ENCODE data around the gene MDC1. TPM values are rescaled to one million over a fixed set of nuclear protein-coding genes. Genes with fewer than 3 reads are reported as not detected.
"Not testable (repeated sequence)": the region's sequence is repeated elsewhere in the genome, so short reads cannot be mapped to it uniquely, and the experiment has no call there.

MDC1 gene
- total RNA-seq, 1 donor from 2014 or later = 13.1 TPM

DNA sequence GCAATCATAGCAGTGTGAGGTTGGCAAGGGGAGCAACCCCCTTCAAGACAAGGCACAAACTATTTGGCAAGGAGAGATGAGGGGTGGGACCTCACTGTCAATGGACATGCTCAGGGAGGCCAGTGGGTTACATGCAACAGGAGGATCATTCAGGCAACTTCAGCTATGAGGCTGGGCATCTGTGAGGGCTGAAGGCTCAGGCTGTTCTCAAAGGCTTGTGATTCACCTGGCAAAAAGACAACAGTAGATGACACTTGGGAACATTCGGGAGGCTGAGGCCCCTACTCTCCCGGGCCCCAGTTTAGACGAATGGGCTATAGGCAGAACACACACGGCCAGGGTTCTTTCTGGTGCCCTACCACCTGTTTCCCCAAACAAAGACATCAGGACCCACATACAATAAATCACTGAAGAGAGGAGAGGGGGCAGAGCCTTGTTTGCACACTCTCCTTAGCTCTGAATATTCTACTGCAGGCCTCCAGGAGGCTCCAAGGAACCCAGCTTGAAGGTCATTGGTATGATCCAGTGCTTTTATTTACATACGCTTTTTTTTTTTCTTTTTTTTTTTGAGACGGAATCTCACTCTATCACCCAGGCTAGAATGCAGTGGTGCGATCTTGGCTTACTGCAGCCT is 11.0 kb upstream of the MDC1 start:
- ATAC-seq (no peak), DNase-seq (ENCODE audit: missing footprints) (no peak)
- intact Hi-C loops (cut with DNase I) = loop anchor here (10.0 kb wide), 1 partner anchor 243 kb away; the partner anchor contains the start of gene HLA-E

DNA sequence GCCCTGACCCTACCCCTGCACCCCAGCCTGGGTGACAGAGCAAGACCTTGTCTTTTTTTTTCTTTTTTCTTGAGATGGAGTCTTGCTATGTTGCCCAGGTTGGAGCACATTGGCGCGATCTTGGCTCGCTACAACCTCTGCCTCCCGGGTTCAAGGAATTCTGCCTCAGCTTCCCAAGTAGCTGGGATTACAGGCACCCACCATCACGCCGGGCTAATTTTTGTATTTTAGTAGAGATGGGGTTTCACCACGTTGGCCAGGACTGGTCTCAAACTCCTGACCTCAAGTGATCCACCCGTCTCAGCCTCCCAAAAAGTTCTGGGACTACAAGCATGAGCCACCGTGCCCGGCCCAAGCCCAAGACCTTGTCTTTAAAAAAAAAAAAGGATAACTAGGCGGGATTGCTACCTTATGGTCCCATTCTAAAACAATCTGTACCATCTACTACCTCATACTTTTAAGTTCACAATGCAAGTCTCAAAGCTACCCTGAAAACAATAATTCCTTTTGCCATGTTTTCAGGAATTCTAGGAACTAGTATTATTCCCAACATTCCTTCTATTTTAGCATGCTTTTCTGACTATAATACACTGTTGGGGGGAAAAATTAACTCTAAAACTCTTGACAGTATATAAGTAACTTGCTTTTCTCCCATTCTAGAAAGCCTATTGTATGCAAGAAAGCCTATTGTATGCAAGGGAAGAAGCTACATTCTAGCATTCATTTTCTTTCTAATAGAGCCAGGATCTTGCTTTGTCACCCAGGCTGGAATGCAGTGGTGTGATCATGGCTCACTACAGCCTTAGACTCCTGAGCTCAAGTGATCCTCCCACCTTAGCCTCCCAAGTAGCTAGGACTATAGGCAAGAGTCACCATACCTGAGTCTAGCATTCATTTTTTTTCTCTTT is 9.7 kb upstream of the MDC1 start:
- intact Hi-C loops (cut with DNase I) = loop anchor here (10.0 kb wide), 1 partner anchor 242 kb away; the partner anchor contains the start of gene HLA-E
- DNase-seq (ENCODE audit: missing footprints) (no peak), ATAC-seq (no peak)

DNA sequence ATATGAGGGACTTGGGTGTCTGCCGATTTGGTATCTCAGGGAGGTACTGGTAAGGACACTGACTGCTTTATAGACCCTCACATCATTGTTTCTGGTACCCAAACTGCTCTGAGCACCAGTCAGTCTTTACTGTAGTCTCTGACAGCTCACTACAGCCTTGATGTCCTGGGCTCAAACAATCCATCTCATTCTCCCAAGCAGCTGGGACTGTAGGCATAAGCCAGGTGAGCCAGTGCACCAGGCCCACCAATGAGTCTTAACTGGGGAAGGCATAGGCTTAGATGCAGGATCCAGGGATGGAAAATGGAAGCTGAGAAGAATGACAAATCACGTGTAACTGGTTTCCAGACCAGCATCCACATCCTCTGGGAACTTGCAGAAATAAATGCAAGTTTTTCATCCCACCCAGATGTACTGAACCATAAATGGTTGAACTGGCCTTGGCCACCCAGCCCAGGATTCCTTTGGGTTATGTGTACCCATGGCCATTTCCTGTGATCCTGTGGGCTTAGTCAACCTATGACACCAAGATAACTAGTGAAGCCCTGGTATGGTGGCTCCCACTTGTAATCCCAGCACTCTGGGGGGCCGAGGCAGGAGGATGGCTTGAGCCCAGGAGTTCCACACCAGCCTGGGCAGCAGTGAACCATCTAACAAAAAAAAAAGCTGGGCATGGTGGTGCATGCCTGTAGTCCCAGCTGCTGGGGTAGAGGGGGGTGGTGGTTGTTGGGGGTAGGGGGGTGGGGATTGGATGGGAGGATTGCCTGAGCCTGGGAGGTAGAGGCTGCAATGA is 8.8 kb upstream of the MDC1 start:
- no peak for ATAC-seq
- no peak for DNase-seq (ENCODE audit: missing footprints)
- intact Hi-C loops (cut with DNase I) = loop anchor here (10.0 kb wide), 1 partner anchor 241 kb away; the partner anchor contains the start of gene HLA-E

DNA sequence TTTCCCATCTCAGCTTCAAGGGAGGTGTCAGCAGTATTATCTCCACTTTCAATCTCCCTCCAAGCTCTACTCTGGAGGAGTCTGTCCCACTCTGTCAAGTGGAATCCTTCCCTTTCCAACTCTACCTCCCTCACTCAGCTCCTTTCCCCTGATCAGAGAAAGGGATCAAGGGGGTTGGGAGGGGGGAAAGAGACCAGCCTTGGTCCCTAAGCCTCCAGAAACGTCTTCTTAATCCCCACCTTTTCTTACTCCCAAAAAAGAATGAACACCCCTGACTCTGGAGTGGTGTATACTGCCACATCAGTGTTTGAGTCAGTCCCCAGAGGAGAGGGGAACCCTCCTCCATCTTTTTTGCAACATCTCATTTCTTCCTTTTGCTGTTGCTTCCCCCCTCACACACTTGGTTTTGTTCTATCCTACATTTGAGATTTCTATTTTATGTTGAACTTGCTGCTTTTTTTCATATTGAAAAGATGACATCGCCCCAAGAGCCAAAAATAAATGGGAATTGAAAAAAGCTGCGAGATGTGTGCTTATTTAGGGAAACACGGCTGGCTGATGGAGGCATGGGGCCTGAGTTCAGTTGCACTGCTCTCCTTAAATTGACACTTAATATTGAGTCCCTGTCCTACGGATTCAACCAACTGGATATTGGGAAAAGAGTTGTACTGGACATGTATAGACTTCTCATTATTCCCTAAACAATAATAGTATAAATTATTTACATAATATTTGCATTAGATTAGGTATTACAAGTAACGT is 8.0 kb upstream of the MDC1 start:
- intact Hi-C loops (cut with DNase I) = loop anchor here (5.0 to 10.0 kb wide), 2 partner anchors 168 to 240 kb away; partner anchors contain the start of genes GNL1, HLA-E and PRR3
- ATAC-seq = no peak
- no peak for DNase-seq (ENCODE audit: missing footprints)

DNA sequence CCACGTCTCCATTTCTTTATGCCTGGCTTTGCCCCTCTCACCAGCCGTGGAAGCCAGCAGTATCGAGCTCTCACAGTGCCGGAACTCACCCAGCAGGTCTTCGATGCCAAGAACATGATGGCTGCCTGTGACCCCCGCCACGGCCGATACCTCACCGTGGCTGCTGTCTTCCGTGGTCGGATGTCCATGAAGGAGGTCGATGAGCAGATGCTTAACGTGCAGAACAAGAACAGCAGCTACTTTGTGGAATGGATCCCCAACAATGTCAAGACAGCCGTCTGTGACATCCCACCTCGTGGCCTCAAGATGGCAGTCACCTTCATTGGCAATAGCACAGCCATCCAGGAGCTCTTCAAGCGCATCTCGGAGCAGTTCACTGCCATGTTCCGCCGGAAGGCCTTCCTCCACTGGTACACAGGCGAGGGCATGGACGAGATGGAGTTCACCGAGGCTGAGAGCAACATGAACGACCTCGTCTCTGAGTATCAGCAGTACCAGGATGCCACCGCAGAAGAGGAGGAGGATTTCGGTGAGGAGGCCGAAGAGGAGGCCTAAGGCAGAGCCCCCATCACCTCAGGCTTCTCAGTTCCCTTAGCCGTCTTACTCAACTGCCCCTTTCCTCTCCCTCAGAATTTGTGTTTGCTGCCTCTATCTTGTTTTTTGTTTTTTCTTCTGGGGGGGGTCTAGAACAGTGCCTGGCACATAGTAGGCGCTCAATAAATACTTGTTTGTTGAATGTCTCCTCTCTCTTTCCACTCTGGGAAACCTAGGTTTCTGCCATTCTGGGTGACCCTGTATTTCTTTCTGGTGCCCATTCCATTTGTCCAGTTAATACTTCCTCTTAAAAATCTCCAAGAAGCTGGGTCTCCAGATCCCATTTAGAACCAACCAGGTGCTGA is 7.0 kb upstream of the MDC1 start:
- intact Hi-C loops (cut with DNase I) = loop anchor here (5.0 to 10.0 kb wide), 2 partner anchors 167 to 239 kb away; partner anchors contain the start of genes GNL1, HLA-E and PRR3
- ATAC-seq = not testable (repeated sequence)

GRCh38 chr6:30723159-30723842 is 6.2 kb upstream of the MDC1 start:
- ATAC-seq; DNase-seq (ENCODE audit: missing footprints): not testable (repeated sequence)
- intact Hi-C loops (cut with DNase I) = loop anchor here (5.0 to 10.0 kb wide), 2 partner anchors 166 to 238 kb away; partner anchors contain the start of genes GNL1, HLA-E and PRR3

More for the DNA sequence above, 7.0 kb upstream of the MDC1 start:
- DNase-seq (ENCODE audit: missing footprints) = not testable (repeated sequence)

GRCh38 chr6:30722280-30723112 is 5.4 kb upstream of the MDC1 start:
- intact Hi-C loops (cut with DNase I) = loop anchor here (1.0 to 10.0 kb wide), 3 partner anchors 43 to 238 kb away; partner anchors contain the start of genes GNL1, HLA-E and PRR3
- ATAC-seq = no peak
- peak; percentile 91 for DNase-seq (ENCODE audit: missing footprints)

DNA sequence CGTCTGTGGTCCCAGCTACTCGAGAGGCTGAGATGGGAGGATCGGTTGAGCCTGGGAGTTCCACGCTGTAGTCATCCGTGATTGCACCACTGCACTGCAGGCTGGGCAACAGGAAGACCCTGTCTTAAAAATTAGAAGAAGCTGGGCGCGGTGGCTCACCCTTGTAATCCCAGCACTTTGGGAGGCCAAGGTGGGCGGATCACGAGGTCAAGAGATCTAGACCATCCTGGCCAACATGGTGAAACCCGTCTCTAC is 4.9 kb upstream of the MDC1 start:
- not testable (repeated sequence) for DNase-seq (ENCODE audit: missing footprints); ATAC-seq
- intact Hi-C loops (cut with DNase I) = loop anchor here (1.0 to 10.0 kb wide), 3 partner anchors 43 to 237 kb away; partner anchors contain the start of genes GNL1, HLA-E and PRR3

- intact Hi-C loops (cut with DNase I) = loop anchor here (1.0 to 10.0 kb wide), 5 partner anchors 21 to 237 kb away; partner anchors contain the start of genes FLOT1, GNL1, HLA-E and PRR3
- ATAC-seq (peak; percentile 78), DNase-seq (ENCODE audit: missing footprints) (peak; percentile 95)
Observed at GRCh38 chr6:30721198-30722024, 4.3 kb upstream of the MDC1 start.

- ATAC-seq = peak; percentile 11
- intact Hi-C loops (cut with DNase I) = loop anchor here (1.0 to 10.0 kb wide), 5 partner anchors 22 to 236 kb away; partner anchors contain the start of genes FLOT1, GNL1, HLA-E and PPP1R18
- DNase-seq (ENCODE audit: missing footprints) = peak; percentile 79
Observed at GRCh38 chr6:30720738-30721197, 3.7 kb upstream of the MDC1 start.

DNA sequence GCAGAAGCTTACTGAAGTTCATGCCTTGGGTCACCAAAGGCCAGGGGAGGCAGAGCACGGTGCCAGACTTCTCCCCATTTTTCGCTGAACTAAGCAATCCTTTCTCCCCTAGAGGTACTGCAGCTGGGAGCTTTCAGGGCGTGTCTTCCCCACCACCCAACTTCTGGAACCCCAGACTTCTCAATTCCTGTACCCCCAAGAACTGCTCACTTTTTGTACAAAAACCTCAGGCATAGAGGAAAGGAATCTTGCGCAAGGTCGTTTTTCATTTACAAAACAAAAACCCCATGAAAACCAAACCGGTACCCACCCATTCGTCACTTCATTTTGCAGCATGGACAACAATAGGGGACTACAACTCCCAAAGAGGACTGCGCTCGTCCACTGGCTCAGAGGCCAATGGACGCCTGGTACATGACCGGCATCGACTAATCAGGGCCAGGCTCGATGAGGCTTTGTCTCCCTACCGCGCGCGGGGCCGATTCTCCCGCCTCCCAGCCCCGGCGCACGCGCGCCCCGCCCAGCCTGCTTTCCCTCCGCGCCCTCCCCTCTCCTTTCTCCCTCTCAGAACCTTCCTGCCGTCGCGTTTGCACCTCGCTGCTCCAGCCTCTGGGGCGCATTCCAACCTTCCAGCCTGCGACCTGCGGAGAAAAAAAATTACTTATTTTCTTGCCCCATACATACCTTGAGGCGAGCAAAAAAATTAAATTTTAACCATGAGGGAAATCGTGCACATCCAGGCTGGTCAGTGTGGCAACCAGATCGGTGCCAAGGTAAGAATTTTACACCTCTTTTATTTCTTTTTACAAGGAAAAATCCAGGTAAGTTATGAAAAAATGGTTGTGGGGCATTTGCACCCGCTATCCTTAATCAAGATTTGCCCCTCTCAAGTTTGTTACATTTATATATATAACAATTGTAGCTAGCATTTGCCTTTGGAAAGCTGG is 3.0 kb upstream of the MDC1 start, which contains the start of gene TUBB:
TSS of gene TUBB (plus strand) at position 562 of the 947 bp plus-strand sequence. CDS start at position 717, 155 bp downstream.
- ATAC-seq (peak; percentile 80), DNase-seq (ENCODE audit: missing footprints) (peak; percentile 98)
- intact Hi-C loops (cut with DNase I) = loop anchor here (1.0 to 10.0 kb wide), 6 partner anchors 23 to 235 kb away; partner anchors contain the start of genes FLOT1, GNL1, HLA-E and PPP1R18

DNA sequence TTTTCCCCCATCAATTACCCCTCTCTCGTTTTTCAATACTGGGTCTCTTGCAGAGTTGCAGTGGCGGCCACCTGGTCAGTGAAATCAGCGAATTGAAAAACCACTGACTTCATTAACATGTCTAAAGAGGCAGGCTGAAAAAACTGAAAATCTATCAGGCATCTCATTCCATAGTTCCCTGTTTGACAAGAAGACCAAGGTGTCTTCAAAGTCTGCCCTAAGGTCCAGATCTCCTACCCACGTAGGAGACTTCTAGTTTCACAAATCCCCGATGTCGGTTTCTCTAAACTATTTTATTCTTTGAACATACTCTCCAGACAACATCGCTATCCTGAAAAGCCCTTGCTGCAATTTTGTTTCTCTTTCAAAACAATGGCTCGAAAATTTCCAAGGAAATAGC is 2.3 kb upstream of the MDC1 start:
- ATAC-seq (no peak), DNase-seq (ENCODE audit: missing footprints) (no peak)
- intact Hi-C loops (cut with DNase I) = loop anchor here (1.0 kb wide), 1 partner anchor 103 kb away; no protein-coding TSS in a partner anchor
